ENCODE data around the gene RAB11FIP4.

- no peak for TF ChIP-seq CTCF (IDR thresholded peaks at IDR 0.05; ENCODE audit: low read depth, low read length)
- TF ChIP-seq POLR2A (IDR thresholded peaks at IDR 0.05; ENCODE audit: extremely low read depth, insufficient read length), result no peak
- TF ChIP-seq MYC (IDR thresholded peaks at IDR 0.05; ENCODE audit: low read depth, low read length), result no peak
Measured at GRCh38 chr17:31572341-31572740, 180.9 kb downstream of the RAB11FIP4 start.

Data from NB4 (cell line).